Stomach (tissue), 9 donors: ENCODE measurements around the gene CD58. TPM values are rescaled to one million over a fixed set of nuclear protein-coding genes. Genes with fewer than 3 reads are reported as not detected.

Source experiments
- DNase-seq, 2 donors: peaks; one replicate each; pipeline versions ENCODE4 v3.0.0 to v3.0.0-alpha.2; 2013 to 2019
- H3K27ac ChIP-seq, 5 donors: fragments of 200-600 bp in 4 of 5; sonication (generic) in 4 of 5; one replicate each; pipeline ENCODE4 v1.5.1; 2013 to 2019; ENCODE audit warnings: mild to moderate bottlenecking in 1 of 5, moderate library complexity in 1 of 5
- H3K27me3 ChIP-seq, 3 donors: fragments of 200-600 bp; sonication (generic); one replicate each; pipeline ENCODE4 v1.5.1; 2017 to 2019; ENCODE audit warnings: mixed run types in 1 of 3
- H3K36me3 ChIP-seq, 4 donors: fragments of 200-600 bp; sonication (generic); 1 replicate in 3 of 4; 2 replicates in 1 of 4; pipeline ENCODE4 v1.5.1; 2016 to 2019
- H3K4me1 ChIP-seq, 4 donors: fragments of 200-600 bp; sonication (generic); one replicate each; pipeline ENCODE4 v1.5.1; 2016 to 2019
- H3K4me3 ChIP-seq, 4 donors: fragments of 200-600 bp; sonication (generic) in 3 of 4; one replicate each; pipeline ENCODE4 v1.5.1; 2016 to 2019; ENCODE audit warnings: mild to moderate bottlenecking in 1 of 4
- H3K9me3 ChIP-seq, 4 donors: fragments of 200-600 bp; sonication (generic); one replicate each; pipeline ENCODE4 v1.5.1; 2016 to 2019
- EP300 ChIP-seq: sonication (generic); formaldehyde crosslinking; IDR thresholded peaks from one replicate; pipeline ENCODE4 v1.6.1; 2017; ENCODE audit warnings: antibody characterized with exemption
- POLR2A ChIP-seq, 4 donors: fragments of 450-650 bp; IDR thresholded peaks; one replicate each; pipeline ENCODE4 v1.6.1; 2016; ENCODE audit warnings: antibody characterized with exemption in 4 of 4, control low read depth in 2 of 4, mild to moderate bottlenecking in 1 of 4, moderate library complexity in 1 of 4
- POLR2AphosphoS5 ChIP-seq, 3 donors: sonication (generic); formaldehyde crosslinking; IDR thresholded peaks; one replicate each; pipeline ENCODE4 v1.6.1; 2016; ENCODE audit warnings: antibody characterized with exemption in 3 of 3
- WGBS, 5 donors: extraction: QIAGEN DNeasy Blood & Tissue Kit in 3 of 5; methylation state at CpG; one replicate each; pipeline versions ENCODE4 v1.1.5 to v1.1.7; 2013 to 2018; 5-methylcytosine and 5-hydroxymethylcytosine counted together
- intact Hi-C: fragments of 100-400 bp; cut with DNase I; formaldehyde crosslinking; loops from one replicate; pipeline ENCODE4 v1.15.1; 2023; ENCODE audit warnings: low total_unique reads
- polyA plus RNA-seq, 3 donors: library from polyadenylated mRNA; stranded (reverse); fragments of 200-250 nt; gene quantifications; one replicate each; pipeline ENCODE4 v1.2.3, GENCODE V29; 2013
- total RNA-seq, 5 donors: library from RNA; depleted of rRNA; stranded (reverse); fragments of >200 nt; gene quantifications; one replicate each; pipeline versions ENCODE4 v1.1.0 to v1.2.3, GENCODE V29; 2014 to 2016
- TF ChIP-seq, protein P1 (sequence below), 7 experiments: fragments of 450-650 bp in 4 of 7; fragments of 200-600 bp in 3 of 7; sonication (generic) in 3 of 7; IDR thresholded peaks; one replicate each; pipeline ENCODE4 v1.5.1; 2016 to 2019; ENCODE audit warnings: antibody characterized with exemption in 7 of 7, control low read depth in 2 of 7, mild to moderate bottlenecking in 1 of 7
- donor health status: healthy with polysubstance abuse.
- donor health status: Bipolar disorder and iron deficiency.
- donor health status: healthy.

Gene CD58
- total and polyA plus RNA-seq, 8 donors = 1.2 to 48.8 (median 8.7) TPM

DNA sequence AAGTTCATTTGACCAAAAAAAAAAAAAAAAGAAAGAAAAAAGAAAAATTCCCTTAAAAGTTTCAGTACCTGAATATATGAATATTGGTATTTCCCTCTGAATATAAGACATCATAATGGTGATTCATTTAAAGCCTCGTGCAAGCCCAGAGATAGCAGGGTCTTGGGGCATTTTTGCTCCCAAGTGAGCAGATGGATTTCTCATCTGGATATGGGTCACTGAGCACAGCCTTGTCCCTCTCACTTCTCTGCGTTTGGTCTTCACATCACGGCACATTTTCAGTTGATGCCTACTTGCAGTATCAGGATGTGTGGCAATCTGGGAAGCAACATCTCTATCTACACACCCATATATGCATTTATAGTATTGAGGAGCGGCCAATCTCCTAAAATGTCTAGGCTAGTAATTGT lies 12.7 kb downstream of the CD58 start:
- peaks cover 0 to 2% (median under 1%) of the 10 kb centered on the region in 4 donors for H3K9me3 ChIP-seq
- WGBS, 5 donors = 84 to 97% (median 91%) methylated on average over 4 of the region's 4 CpGs
- no peak for TF ChIP-seq POLR2AphosphoS5 (IDR thresholded peaks at IDR 0.05)
- TF ChIP-seq EP300 = no peak
- TF ChIP-seq, protein P1, sequence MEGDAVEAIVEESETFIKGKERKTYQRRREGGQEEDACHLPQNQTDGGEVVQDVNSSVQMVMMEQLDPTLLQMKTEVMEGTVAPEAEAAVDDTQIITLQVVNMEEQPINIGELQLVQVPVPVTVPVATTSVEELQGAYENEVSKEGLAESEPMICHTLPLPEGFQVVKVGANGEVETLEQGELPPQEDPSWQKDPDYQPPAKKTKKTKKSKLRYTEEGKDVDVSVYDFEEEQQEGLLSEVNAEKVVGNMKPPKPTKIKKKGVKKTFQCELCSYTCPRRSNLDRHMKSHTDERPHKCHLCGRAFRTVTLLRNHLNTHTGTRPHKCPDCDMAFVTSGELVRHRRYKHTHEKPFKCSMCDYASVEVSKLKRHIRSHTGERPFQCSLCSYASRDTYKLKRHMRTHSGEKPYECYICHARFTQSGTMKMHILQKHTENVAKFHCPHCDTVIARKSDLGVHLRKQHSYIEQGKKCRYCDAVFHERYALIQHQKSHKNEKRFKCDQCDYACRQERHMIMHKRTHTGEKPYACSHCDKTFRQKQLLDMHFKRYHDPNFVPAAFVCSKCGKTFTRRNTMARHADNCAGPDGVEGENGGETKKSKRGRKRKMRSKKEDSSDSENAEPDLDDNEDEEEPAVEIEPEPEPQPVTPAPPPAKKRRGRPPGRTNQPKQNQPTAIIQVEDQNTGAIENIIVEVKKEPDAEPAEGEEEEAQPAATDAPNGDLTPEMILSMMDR (IDR thresholded peaks at IDR 0.05) = no peak
- no peak for TF ChIP-seq POLR2A (IDR thresholded peaks at IDR 0.05)
- no peak for DNase-seq
- intact Hi-C loops = no loop called here
- H3K4me3 ChIP-seq = no peak overlapping the region
- no peak overlapping the region for H3K27ac ChIP-seq
- no peaks in the 10 kb centered on the region for H3K27me3 ChIP-seq
- H3K36me3 ChIP-seq = peaks cover 0 to 1% (median 0%) of the 10 kb centered on the region in 4 donors
- H3K4me1 ChIP-seq = peaks cover 5 to 62% (median 15%) of the 10 kb centered on the region in 4 donors

DNA sequence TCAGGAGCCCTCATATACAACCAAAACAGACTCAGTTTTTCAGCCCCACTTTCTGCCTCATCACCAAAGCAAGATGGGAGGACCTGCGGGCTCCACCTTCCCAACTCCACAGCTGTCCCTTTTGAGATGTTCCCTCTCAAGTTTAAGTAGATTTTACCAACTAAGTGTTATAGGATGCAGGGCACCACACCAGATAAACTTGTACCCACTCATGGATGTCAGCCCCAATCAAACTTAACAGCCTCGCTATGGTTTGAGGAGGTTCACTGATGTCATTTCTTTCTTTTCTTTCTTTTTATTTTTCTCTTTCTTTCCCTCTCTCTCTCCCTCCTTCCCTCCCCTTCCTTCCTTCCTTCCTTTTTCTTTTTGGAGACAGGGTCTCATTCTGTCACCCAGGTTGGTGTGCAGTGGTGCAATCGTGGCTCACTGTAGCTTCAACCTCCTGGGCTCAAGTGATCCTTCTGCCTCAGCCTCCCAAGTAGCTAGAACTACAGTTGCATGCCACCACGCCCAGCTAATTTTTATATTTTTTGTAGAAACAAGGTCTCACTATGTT lies 13.4 kb downstream of the CD58 start:
- intact Hi-C loops = no loop called here
- H3K4me3 ChIP-seq = no peak overlapping the region
- H3K4me1 ChIP-seq = peaks cover 5 to 63% (median 16%) of the 10 kb centered on the region in 4 donors
- no peaks in the 10 kb centered on the region for H3K27me3 ChIP-seq
- peak overlapping the region in 4 of 5 donors; percentile 28 to 73 (median 60) for H3K27ac ChIP-seq
- whole genome bisulfite sequencing, 5 donors = 90 to 91% (median 90%) methylated on average over 4 of the region's 4 CpGs
- H3K9me3 ChIP-seq = no peaks in the 10 kb centered on the region
- H3K36me3 ChIP-seq = no peaks in the 10 kb centered on the region
- TF ChIP-seq POLR2AphosphoS5 (IDR thresholded peaks at IDR 0.05) (no peak), POLR2A (IDR thresholded peaks at IDR 0.05) (no peak), EP300 (no peak)
- TF ChIP-seq, protein P1 (IDR thresholded peaks at IDR 0.05) = no peak
- no peak for DNase-seq

DNA sequence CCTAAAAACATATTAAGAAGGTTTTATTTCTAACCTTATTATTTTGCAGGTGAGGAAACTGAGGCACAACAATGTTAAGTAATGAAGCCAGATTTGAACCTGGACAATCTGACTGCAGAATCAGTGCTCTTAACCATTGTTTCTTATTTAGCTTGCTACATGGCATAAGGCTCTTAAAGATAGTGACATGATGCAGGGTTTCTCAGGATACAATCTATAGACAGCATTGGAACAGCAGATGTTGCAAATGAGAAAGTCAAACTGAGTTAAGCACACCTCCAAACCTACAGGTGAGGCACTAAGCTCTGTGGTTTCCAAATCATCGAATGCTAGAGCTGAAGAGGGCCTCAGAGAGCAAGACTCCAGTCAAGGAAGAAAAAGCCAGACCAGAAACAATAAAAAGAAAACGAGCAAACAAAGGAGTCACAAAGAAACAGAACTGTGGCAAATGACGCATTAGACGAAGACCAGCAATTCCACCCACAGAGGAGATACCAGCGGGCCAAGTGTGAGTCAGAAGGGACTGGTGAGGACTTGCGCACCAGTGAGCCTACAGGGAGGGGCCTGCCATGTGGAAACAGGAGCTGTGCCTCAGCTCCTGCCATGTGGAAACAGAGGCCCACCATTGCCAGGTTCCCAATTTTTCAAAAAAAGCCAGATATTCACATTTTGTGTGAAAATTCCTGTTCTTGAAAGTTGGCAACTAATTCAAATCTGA lies 14.4 kb downstream of the CD58 start:
- H3K27me3 ChIP-seq = no peaks in the 10 kb centered on the region
- intact Hi-C loops = no loop called here
- WGBS, 5 donors = 41 to 58% (median 47%) methylated on average over 6 of the region's 6 CpGs
- peaks cover 5 to 58% (median 16%) of the 10 kb centered on the region in 4 donors for H3K4me1 ChIP-seq
- H3K36me3 ChIP-seq = no peaks in the 10 kb centered on the region
- H3K9me3 ChIP-seq = no peaks in the 10 kb centered on the region
- DNase-seq = peak; percentile 54 to 68
- H3K4me3 ChIP-seq = no peak overlapping the region
- TF ChIP-seq EP300 (no peak), POLR2AphosphoS5 (IDR thresholded peaks at IDR 0.05) (peak in 1 of 3 donors; percentile 69)
- peak overlapping the region; percentile 28 to 73 (median 51) for H3K27ac ChIP-seq

DNA sequence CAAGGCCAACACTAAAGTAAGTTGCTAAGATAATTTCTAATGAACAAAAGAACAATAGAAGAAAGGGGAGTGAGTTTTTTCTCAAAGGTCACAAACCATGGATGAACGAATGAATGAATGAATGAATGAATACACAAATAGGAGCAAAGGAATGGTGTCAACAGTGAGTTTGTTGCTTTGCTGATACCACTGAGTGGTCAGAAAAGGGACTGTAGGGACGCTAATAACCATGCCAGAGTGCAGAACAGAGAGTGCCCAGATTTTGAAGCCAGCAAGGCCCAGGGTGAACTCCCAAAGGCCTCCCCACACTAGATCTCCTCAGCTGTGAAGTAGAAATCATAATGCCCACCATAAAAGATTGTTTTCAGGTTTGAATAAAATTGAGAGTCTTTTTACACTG lies 15.9 kb downstream of the CD58 start:
- Histone ChIP-seq H3K9me3 (no peaks in the 10 kb centered on the region), H3K4me3 (no peak overlapping the region), H3K4me1 (peaks cover 5 to 49% (median 16%) of the 10 kb centered on the region in 4 donors), H3K27ac (no peak overlapping the region), H3K27me3 (no peaks in the 10 kb centered on the region), H3K36me3 (no peaks in the 10 kb centered on the region)
- TF ChIP-seq, protein P1 (IDR thresholded peaks at IDR 0.05) = no peak
- no peak for TF ChIP-seq POLR2A (IDR thresholded peaks at IDR 0.05)
- no peak for TF ChIP-seq EP300
- TF ChIP-seq POLR2AphosphoS5 (IDR thresholded peaks at IDR 0.05) = no peak
- 63 to 78% (median 76%) methylated on average over 2 of the region's 2 CpGs for WGBS, 5 donors
- intact Hi-C loops = no loop called here
- no peak for DNase-seq
